RWPE2 (cell line): Measurements from ENCODE around the gene WNT6.

Experiments used
- ATAC-seq: fragments of 200-7000 bp; cut with Tn5 transposase; 3 replicates; pipeline ENCODE4 v1.9.1; 2021; ENCODE audit warnings: low read depth
- DNase-seq: peaks from one replicate; pipeline ENCODE4 v3.0.0-alpha.2; 2020; ENCODE audit warnings: low spot score
- H3K27ac ChIP-seq: fragments of 450-650 bp; 2 replicates; pipeline ENCODE4 v1.5.1; 2017; ENCODE audit warnings: mild to moderate bottlenecking; ENCODE audit not compliant: poor library complexity, severe bottlenecking
- H3K27me3 ChIP-seq: fragments of 250-450 bp; sonication (Bioruptor Pico); 2 replicates; pipeline ENCODE4 v1.5.1; 2021; ENCODE audit warnings: mild to moderate bottlenecking, moderate library complexity; ENCODE audit not compliant: insufficient read depth, poor library complexity, severe bottlenecking
- H3K36me3 ChIP-seq: fragments of 250-450 bp; sonication (Bioruptor Pico); 2 replicates; pipeline ENCODE4 v1.5.1; 2020; ENCODE audit warnings: low read depth, mild to moderate bottlenecking, moderate library complexity
- H3K4me1 ChIP-seq: fragments of 250-450 bp; sonication (Bioruptor Pico); 2 replicates; pipeline ENCODE4 v1.5.1; 2021; ENCODE audit warnings: mild to moderate bottlenecking, moderate library complexity; ENCODE audit not compliant: insufficient read depth, poor library complexity, severe bottlenecking
- H3K4me3 ChIP-seq: fragments of 250-450 bp; sonication (Bioruptor Pico); 2 replicates; pipeline ENCODE4 v1.5.1; 2021; ENCODE audit warnings: mild to moderate bottlenecking, moderate library complexity; ENCODE audit not compliant: severe bottlenecking
- H3K9me3 ChIP-seq: fragments of 250-450 bp; sonication (Bioruptor Pico); 2 replicates; pipeline ENCODE4 v1.5.1; 2021; ENCODE audit warnings: mild to moderate bottlenecking, moderate library complexity; ENCODE audit not compliant: severe bottlenecking
- TF ChIP-seq, protein P1 (sequence below): fragments of 450-650 bp; IDR thresholded peaks from one replicate; pipeline ENCODE4 v1.5.1; 2017; ENCODE audit warnings: mild to moderate bottlenecking, moderate library complexity; ENCODE audit not compliant: poor library complexity, severe bottlenecking

Gene WNT6

GRCh38 chr2:218878486-218878885, 18.9 kb downstream of the WNT6 start:
- ATAC-seq (no peak), DNase-seq (no peak)
- Histone ChIP-seq H3K4me3 (no peak overlapping the region), H3K9me3 (no peaks in the 10 kb centered on the region), H3K27ac (no peak overlapping the region), H3K4me1 (peaks cover 9% of the 10 kb centered on the region), H3K27me3 (no peaks in the 10 kb centered on the region), H3K36me3 (no peaks in the 10 kb centered on the region)
- TF ChIP-seq, protein P1, sequence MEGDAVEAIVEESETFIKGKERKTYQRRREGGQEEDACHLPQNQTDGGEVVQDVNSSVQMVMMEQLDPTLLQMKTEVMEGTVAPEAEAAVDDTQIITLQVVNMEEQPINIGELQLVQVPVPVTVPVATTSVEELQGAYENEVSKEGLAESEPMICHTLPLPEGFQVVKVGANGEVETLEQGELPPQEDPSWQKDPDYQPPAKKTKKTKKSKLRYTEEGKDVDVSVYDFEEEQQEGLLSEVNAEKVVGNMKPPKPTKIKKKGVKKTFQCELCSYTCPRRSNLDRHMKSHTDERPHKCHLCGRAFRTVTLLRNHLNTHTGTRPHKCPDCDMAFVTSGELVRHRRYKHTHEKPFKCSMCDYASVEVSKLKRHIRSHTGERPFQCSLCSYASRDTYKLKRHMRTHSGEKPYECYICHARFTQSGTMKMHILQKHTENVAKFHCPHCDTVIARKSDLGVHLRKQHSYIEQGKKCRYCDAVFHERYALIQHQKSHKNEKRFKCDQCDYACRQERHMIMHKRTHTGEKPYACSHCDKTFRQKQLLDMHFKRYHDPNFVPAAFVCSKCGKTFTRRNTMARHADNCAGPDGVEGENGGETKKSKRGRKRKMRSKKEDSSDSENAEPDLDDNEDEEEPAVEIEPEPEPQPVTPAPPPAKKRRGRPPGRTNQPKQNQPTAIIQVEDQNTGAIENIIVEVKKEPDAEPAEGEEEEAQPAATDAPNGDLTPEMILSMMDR = no peak

GRCh38 chr2:218878926-218879761, 19.5 kb downstream of the WNT6 start:
- H3K27me3 ChIP-seq = no peaks in the 10 kb centered on the region
- TF ChIP-seq, protein P1 = no peak
- H3K27ac ChIP-seq = no peak overlapping the region
- ATAC-seq (no peak), DNase-seq (no peak)
- no peaks in the 10 kb centered on the region for H3K36me3 ChIP-seq
- H3K9me3 ChIP-seq = no peaks in the 10 kb centered on the region
- H3K4me3 ChIP-seq = no peak overlapping the region
- peaks cover 9% of the 10 kb centered on the region for H3K4me1 ChIP-seq

GRCh38 chr2:218879776-218880101, 20.1 kb downstream of the WNT6 start:
- TF ChIP-seq, protein P1 = no peak
- H3K9me3 ChIP-seq = no peaks in the 10 kb centered on the region
- peak overlapping the region; percentile 32 for H3K4me3 ChIP-seq
- DNase-seq (no peak), ATAC-seq (no peak)
- peaks cover 9% of the 10 kb centered on the region for H3K4me1 ChIP-seq
- no peak overlapping the region for H3K27ac ChIP-seq
- H3K27me3 ChIP-seq = no peaks in the 10 kb centered on the region
- H3K36me3 ChIP-seq = no peaks in the 10 kb centered on the region

- Histone ChIP-seq H3K9me3 (no peaks in the 10 kb centered on the region), H3K36me3 (no peaks in the 10 kb centered on the region), H3K4me3 (peak within 1 kb of the TSS; percentile 32), H3K4me1 (peaks cover 9% of the 10 kb centered on the region), H3K27me3 (no peaks in the 10 kb centered on the region), H3K27ac (no peak within 1 kb of the TSS)
- TF ChIP-seq, protein P1 = no peak
- ATAC-seq (peak; percentile 22), DNase-seq (peak; percentile 48)
Observed at GRCh38 chr2:218880102-218880858, 20.7 kb downstream of the WNT6 start, which contains the start of gene WNT10A. Gene WNT10A, plus strand, starts transcription at chr2:218880852. Its CDS starts 144 bp downstream, at chr2:218880996.
